A673 (cell line): ENCODE measurements around the gene SYTL1. TPM values are rescaled to one million over a fixed set of nuclear protein-coding genes. Genes with fewer than 3 reads are reported as not detected.
A peak's percentile ranks its signal among the peaks of the same experiment; 100 is the strongest.

ENCODE experiments used
- BruUV-seq: library from RNA; stranded (reverse); fragments of 400-500 nt; replicated peaks from 2 replicates; lab custom pipeline; 2021; lab: Mats Ljungman, UMichigan
- CTCF ChIA-PET: fragments of 300-600 bp; sonication (Branson Sonifier 250); formaldehyde crosslinking; loops from one replicate; lab custom pipeline; 2022; ENCODE audit warnings: antibody characterized with exemption; lab: Charles Lee
- POLR2A ChIA-PET: fragments of 300-600 bp; sonication (Branson Sonifier 250); formaldehyde crosslinking; loops from one replicate; lab custom pipeline; 2022; ENCODE audit warnings: antibody characterized with exemption; ENCODE audit not compliant: low non-redundant PET; lab: Charles Lee
- DNase-seq: peaks from one replicate; pipeline ENCODE4 v3.0.0-alpha.2; 2015; ENCODE audit warnings: low spot score
- H3K27ac ChIP-seq: fragments of 200-600 bp; sonication (generic); 2 replicates; pipeline ENCODE4 v1.5.1; 2016; ENCODE audit warnings: mixed run types, low read depth, mild to moderate bottlenecking, mixed read lengths, antibody characterized with exemption, low read length; ENCODE audit not compliant: poor library complexity, severe bottlenecking
- H3K27me3 ChIP-seq: fragments of 200-600 bp; sonication (generic); replicated peaks from 2 replicates; pipeline ENCODE4 v1.6.1; 2017; ENCODE audit warnings: mixed run types, low read depth, mild to moderate bottlenecking, mixed read lengths, antibody characterized with exemption, low read length; ENCODE audit not compliant: insufficient read depth, poor library complexity
- H3K36me3 ChIP-seq: fragments of 200-600 bp; sonication (generic); 2 replicates; pipeline ENCODE4 v1.6.1; 2016; ENCODE audit warnings: mixed run types, mild to moderate bottlenecking, mixed read lengths, antibody characterized with exemption, low read length; ENCODE audit not compliant: insufficient read depth, poor library complexity, severe bottlenecking
- H3K4me1 ChIP-seq: fragments of 200-600 bp; sonication (generic); 2 replicates; pipeline ENCODE4 v1.6.1; 2017; ENCODE audit warnings: mixed run types, mild to moderate bottlenecking, mixed read lengths, antibody characterized with exemption, low read length; ENCODE audit not compliant: insufficient read depth, poor library complexity, severe bottlenecking
- H3K4me3 ChIP-seq: fragments of 200-600 bp; sonication (generic); 2 replicates; pipeline ENCODE4 v1.5.1; 2016; ENCODE audit warnings: low read depth, mixed run types, mild to moderate bottlenecking, mixed read lengths, low read length; ENCODE audit not compliant: poor library complexity, severe bottlenecking
- H3K9me3 ChIP-seq: fragments of 200-600 bp; sonication (generic); 2 replicates; pipeline ENCODE4 v1.6.1; 2016; ENCODE audit warnings: mixed run types, low read depth, mild to moderate bottlenecking, mixed read lengths, antibody characterized with exemption, low read length; ENCODE audit not compliant: poor library complexity, severe bottlenecking
- EZH2 ChIP-seq: fragments of 200-600 bp; sonication (generic); IDR thresholded peaks from 2 replicates; pipeline ENCODE4 v1.6.1; 2017; ENCODE audit warnings: borderline replicate concordance, low read depth, mild to moderate bottlenecking, mixed read lengths, antibody characterized with exemption, low read length; ENCODE audit not compliant: poor library complexity, severe bottlenecking
- intact Hi-C: fragments of 100-400 bp; cut with micrococcal nuclease; formaldehyde crosslinking; loops from one replicate; pipeline ENCODE4 v1.10.0; 2022; ENCODE audit not compliant: unreplicated experiment
- total RNA-seq: library from RNA; stranded (reverse); gene quantifications from 2 replicates; pipeline ENCODE4 v1.2.3, GENCODE V29; 2021
- TF ChIP-seq, protein P1 (sequence below): fragments of 300-800, 200-600 bp; sonication (generic); conservative IDR thresholded peaks from 2 replicates; pipeline ENCODE4 v1.5.1; 2017; ENCODE audit warnings: low read depth, mild to moderate bottlenecking, antibody characterized with exemption, low read length, moderate library complexity, mixed read lengths

The SYTL1 gene
- total RNA-seq, 1 experiment from 2014 or later = 2.1 TPM

DNA sequence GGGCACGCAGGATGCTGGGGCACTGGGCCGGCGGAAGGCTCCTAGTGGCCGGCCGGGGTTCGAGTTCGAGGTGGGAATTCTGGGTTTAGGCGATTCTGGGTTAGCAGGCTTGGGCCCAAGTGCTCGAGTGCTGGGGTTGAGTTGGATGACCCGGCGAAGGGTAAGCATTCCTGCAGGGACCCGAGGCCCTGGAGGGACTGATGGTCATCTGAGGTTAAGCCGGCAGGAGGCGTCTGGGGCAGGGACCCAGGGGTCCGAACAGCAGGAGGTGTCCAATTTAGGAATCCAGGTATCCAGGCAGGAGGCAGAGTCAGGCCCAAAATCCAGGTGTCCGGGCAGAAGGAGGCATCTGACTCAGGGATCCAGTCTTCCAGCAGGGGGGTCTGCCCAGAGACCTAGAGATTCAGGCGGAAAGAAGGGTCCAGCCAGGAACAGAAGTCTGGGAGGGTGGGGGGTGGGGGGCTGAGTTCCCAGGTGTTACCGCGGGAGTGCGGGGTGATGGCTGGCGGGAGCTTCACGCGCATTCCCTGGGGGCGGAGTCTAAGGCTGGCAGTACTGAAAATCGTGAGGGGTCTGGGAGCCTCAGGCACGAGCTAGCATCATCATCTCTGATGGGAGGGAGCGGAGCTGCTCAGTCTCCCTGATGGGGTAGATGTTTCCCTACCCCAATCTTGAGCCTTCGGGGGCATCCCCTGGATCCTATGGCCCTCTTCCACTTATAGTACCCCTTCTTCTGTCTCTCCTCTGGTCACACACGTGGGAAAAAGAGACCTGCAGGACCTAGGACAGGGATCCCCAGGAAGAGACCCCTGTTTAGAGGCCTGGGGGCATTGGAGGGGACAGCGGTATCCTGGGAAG is 51.2 kb downstream of the SYTL1 start:
- BruUV-seq = no TSS peak

DNA sequence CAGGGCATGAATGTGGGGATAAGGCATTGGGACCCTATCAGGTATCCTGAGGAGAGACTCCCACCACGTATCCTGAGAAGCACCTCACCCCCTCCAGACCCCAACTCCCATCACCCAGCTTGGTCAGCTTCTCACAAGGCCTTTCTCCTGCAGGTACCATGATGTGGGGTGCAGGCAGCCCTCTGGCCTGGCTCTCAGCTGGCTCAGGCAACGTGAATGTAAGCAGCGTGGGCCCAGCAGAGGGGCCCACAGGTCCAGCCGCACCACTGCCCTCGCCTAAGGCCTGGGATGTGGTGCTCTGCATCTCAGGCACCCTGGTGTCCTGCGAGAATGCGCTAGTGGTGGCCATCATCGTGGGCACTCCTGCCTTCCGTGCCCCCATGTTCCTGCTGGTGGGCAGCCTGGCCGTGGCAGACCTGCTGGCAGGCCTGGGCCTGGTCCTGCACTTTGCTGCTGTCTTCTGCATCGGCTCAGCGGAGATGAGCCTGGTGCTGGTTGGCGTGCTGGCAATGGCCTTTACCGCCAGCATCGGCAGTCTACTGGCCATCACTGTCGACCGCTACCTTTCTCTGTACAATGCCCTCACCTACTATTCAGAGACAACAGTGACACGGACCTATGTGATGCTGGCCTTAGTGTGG is 51.9 kb downstream of the SYTL1 start:
- no peaks in the 10 kb centered on the region for H3K9me3 ChIP-seq
- H3K36me3 ChIP-seq = no peaks in the 10 kb centered on the region
- H3K4me1 ChIP-seq = peaks cover 12% of the 10 kb centered on the region
- intact Hi-C loops = loop anchor here (5.0 kb wide), 2 partner anchors 269 to 351 kb away; no protein-coding TSS in a partner anchor
- TF ChIP-seq, protein P1, sequence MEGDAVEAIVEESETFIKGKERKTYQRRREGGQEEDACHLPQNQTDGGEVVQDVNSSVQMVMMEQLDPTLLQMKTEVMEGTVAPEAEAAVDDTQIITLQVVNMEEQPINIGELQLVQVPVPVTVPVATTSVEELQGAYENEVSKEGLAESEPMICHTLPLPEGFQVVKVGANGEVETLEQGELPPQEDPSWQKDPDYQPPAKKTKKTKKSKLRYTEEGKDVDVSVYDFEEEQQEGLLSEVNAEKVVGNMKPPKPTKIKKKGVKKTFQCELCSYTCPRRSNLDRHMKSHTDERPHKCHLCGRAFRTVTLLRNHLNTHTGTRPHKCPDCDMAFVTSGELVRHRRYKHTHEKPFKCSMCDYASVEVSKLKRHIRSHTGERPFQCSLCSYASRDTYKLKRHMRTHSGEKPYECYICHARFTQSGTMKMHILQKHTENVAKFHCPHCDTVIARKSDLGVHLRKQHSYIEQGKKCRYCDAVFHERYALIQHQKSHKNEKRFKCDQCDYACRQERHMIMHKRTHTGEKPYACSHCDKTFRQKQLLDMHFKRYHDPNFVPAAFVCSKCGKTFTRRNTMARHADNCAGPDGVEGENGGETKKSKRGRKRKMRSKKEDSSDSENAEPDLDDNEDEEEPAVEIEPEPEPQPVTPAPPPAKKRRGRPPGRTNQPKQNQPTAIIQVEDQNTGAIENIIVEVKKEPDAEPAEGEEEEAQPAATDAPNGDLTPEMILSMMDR = no peak
- no peak for TF ChIP-seq EZH2
- no peak overlapping the region for H3K27ac ChIP-seq
- POLR2A ChIA-PET = no interaction called here
- no TSS peak for BruUV-seq
- no peak for DNase-seq
- CTCF ChIA-PET = no interaction called here
- H3K27me3 ChIP-seq = no peaks in the 10 kb centered on the region
- H3K4me3 ChIP-seq = no peak overlapping the region

More for the DNA sequence above, 51.2 kb downstream of the SYTL1 start:
- no peaks in the 10 kb centered on the region for H3K27me3 ChIP-seq
- no peaks in the 10 kb centered on the region for H3K9me3 ChIP-seq
- no peaks in the 10 kb centered on the region for H3K36me3 ChIP-seq
- H3K4me3 ChIP-seq = peak overlapping the region; percentile 81
- TF ChIP-seq, protein P1 = no peak
- TF ChIP-seq EZH2 = no peak
- H3K4me1 ChIP-seq = peaks cover 12% of the 10 kb centered on the region
- intact Hi-C loops = loop anchor here (1.0 to 5.0 kb wide), 3 partner anchors 213 to 351 kb away; no protein-coding TSS in a partner anchor
- peak overlapping the region; percentile 80 for H3K27ac ChIP-seq
- no peak for DNase-seq
- POLR2A ChIA-PET = no interaction called here
- CTCF ChIA-PET = no interaction called here

DNA sequence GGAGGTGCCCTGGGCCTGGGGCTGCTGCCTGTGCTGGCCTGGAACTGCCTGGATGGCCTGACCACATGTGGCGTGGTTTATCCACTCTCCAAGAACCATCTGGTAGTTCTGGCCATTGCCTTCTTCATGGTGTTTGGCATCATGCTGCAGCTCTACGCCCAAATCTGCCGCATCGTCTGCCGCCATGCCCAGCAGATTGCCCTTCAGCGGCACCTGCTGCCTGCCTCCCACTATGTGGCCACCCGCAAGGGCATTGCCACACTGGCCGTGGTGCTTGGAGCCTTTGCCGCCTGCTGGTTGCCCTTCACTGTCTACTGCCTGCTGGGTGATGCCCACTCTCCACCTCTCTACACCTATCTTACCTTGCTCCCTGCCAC is 52.4 kb downstream of the SYTL1 start:
- no peak for DNase-seq
- Histone ChIP-seq H3K9me3 (no peaks in the 10 kb centered on the region), H3K4me3 (no peak overlapping the region), H3K27ac (no peak overlapping the region), H3K27me3 (no peaks in the 10 kb centered on the region), H3K36me3 (no peaks in the 10 kb centered on the region), H3K4me1 (peaks cover 12% of the 10 kb centered on the region)
- ChIA-PET CTCF (interaction anchor here (1.0 to 1.8 kb wide), 2 partner anchors 94 to 350 kb away, joined by 3 to 21 read pairs; no protein-coding TSS in a partner anchor), POLR2A (no interaction called here)
- intact Hi-C loops = loop anchor here (5.0 kb wide), 2 partner anchors 268 to 352 kb away; no protein-coding TSS in a partner anchor
- no peak for TF ChIP-seq EZH2
- BruUV-seq = no TSS peak
